Mucosa of descending colon (tissue), 3 donors: Measurements from ENCODE around the gene TM2D3. TPM values are rescaled to one million over a fixed set of nuclear protein-coding genes. Genes with fewer than 3 reads are reported as not detected.
A peak's percentile ranks its signal among the peaks of the same experiment; 100 is the strongest.
"Not testable (repeated sequence)": the region's sequence is repeated elsewhere in the genome, so short reads cannot be mapped to it uniquely, and the experiment has no call there.

Source experiments
- ATAC-seq: fragments of 200-7000 bp; cut with Tn5 transposase; one replicate; pipeline ENCODE4 v1.9.1; 2020; ENCODE audit warnings: mild to moderate bottlenecking, moderate library complexity
- DNase-seq, 3 donors: peaks; one replicate each; pipeline ENCODE4 v3.0.0-alpha.2; 2020
- H3K36me3 ChIP-seq: fragments of 200-600 bp; one replicate; pipeline ENCODE4 v1.8.0; 2021; ENCODE audit warnings: low read depth, mild to moderate bottlenecking
- H3K4me1 ChIP-seq: fragments of 200-600 bp; one replicate; pipeline ENCODE4 v1.8.0; 2021; ENCODE audit warnings: low read depth, mild to moderate bottlenecking
- H3K4me3 ChIP-seq: fragments of 200-600 bp; one replicate; pipeline ENCODE4 v1.8.0; 2021; ENCODE audit warnings: mild to moderate bottlenecking
- H3K9me3 ChIP-seq: fragments of 200-600 bp; one replicate; pipeline ENCODE4 v1.8.0; 2021; ENCODE audit warnings: mild to moderate bottlenecking
- intact Hi-C, 2 donors: fragments of 100-400 bp; cut with DNase I in 1 of 2; cut with micrococcal nuclease in 1 of 2; formaldehyde crosslinking; loops; one replicate each; pipeline versions ENCODE4 v1.11.0 to v1.11.1; 2022; cut with DNase I, micrococcal nuclease
- total RNA-seq, 3 donors: library from RNA; stranded (reverse); fragmentation: NEBNext Ultra II Directional in 2 of 3; extraction: Animal tissue kit (Norgen Biotek cat#: 25700) in 2 of 3; gene quantifications; one replicate each; pipeline versions ENCODE4 v1.2.1 to v1.2.4, GENCODE V29; 2021 to 2023
- TF ChIP-seq, protein P1 (sequence below): fragments of 200-600 bp; IDR thresholded peaks from one replicate; pipeline ENCODE4 v1.8.0; 2022; ENCODE audit warnings: antibody characterized with exemption, mild to moderate bottlenecking
- donor health status: DM: no; HTN: no; CAD: no; lungs with moderate emphysema.
- donor health status: DM: no; HTN: no; CAD: no.
- donor health status: DM: no; HTN: yes; CAD: no.

The TM2D3 gene
- total RNA-seq, 3 donors from 2014 or later = 30.9 to 54.0 (median 35.8) TPM

DNA sequence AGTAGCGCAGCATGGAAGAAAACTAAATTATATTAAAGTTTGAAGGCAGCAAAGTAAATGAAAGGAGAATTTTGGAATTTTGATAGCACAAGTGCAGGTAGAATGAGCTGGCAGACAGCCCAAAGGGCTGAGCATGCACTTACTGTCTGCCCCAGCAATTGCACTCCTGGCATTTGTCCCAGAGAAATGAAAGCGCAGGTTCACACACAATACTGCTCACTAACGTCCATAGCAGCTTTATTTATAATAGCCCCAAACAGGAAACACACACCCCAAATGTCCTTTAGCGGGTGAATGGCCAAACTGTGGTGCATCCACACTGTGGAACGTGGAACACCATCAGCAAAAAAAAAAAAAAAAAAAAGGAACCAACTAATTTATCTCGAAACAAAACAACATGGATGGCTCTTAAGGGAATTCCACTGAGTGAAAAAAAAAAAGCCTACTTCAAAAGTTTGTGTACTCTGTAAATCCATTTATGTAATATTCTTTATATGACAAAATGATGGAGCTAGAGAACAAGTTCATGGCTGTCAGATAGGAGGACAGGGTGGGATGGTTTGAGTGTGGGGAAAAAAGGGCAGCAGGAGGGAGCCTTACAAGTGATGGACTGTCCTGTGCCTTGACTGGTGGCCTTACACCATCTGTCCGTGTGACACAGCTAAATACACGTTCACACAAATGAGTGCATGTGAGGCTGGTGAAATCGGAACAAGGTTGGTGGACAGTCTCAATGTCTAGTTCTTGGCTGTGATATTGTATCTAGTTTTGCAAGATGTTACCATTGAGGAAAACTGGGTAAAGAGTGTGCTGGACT is 6.0 kb upstream of the TM2D3 start:
- peaks cover 5% of the 10 kb centered on the region for H3K4me1 ChIP-seq
- ATAC-seq (peak; percentile 96), DNase-seq (peak in 2 of 3 donors; percentile 49 to 86)
- H3K36me3 ChIP-seq = no peaks in the 10 kb centered on the region
- intact Hi-C loops = no loop called here
- H3K9me3 ChIP-seq = no peaks in the 10 kb centered on the region
- no peak overlapping the region for H3K4me3 ChIP-seq
- TF ChIP-seq, protein P1, sequence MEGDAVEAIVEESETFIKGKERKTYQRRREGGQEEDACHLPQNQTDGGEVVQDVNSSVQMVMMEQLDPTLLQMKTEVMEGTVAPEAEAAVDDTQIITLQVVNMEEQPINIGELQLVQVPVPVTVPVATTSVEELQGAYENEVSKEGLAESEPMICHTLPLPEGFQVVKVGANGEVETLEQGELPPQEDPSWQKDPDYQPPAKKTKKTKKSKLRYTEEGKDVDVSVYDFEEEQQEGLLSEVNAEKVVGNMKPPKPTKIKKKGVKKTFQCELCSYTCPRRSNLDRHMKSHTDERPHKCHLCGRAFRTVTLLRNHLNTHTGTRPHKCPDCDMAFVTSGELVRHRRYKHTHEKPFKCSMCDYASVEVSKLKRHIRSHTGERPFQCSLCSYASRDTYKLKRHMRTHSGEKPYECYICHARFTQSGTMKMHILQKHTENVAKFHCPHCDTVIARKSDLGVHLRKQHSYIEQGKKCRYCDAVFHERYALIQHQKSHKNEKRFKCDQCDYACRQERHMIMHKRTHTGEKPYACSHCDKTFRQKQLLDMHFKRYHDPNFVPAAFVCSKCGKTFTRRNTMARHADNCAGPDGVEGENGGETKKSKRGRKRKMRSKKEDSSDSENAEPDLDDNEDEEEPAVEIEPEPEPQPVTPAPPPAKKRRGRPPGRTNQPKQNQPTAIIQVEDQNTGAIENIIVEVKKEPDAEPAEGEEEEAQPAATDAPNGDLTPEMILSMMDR = no peak

DNA sequence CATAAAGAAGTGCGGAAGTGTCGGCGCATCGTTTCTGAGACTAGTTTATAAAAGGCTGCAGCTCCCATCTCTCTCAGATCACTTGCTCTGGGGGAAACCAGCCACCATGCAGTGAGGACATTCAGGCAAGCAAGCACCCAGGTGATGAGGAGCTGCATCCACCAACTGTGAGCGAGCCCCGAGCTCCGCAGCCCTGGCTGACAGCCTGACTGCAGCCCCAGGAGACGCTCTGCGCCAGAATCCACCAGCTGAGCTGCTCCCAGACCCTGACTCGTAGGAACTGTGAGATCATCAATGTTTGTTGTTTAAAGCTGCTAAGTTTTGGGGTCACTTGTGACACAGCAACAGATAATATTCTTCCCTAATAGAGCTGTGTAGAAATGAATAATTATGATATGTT is 5.0 kb upstream of the TM2D3 start:
- TF ChIP-seq, protein P1 = no peak
- Histone ChIP-seq H3K36me3 (no peaks in the 10 kb centered on the region), H3K9me3 (no peaks in the 10 kb centered on the region), H3K4me3 (no peak overlapping the region), H3K4me1 (peaks cover 5% of the 10 kb centered on the region)
- DNase-seq (no peak), ATAC-seq (no peak)
- intact Hi-C loops = no loop called here

DNA sequence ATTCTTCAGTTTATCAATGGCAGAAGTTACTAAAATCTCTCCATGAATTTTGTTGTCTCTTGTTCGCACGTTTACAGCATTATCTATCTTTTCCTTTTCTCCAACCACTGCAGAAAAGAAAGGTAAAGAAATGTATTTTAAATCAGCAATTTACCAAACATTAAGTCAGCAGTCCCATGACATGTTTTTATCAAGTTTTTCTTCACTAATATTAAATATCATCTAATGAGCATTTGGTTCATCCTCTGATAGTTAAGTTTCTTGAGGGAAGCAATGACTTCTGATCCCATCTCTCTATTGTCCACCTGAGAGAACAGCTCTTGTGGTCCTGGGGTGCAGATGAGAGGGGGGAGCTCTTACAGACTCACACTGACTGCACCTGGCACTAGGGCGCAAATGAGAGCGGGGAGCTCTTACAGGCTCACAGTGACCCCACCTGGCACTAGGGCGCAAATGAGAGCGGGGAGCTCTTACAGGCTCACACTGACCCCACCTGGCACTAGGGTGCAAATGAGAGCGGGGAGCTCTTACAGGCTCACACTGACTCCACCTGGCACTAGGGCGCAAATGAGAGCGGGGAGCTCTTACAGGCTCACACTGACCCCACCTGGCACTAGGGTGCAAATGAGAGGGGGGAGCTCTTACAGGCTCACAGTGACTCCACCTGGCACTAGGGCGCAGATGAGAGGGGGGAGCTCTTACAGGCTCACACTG is 2.6 kb upstream of the TM2D3 start:
- peaks cover 22% of the 10 kb centered on the region for H3K4me1 ChIP-seq
- H3K4me3 ChIP-seq, H3K9me3 ChIP-seq, DNase-seq, H3K36me3 ChIP-seq, intact Hi-C loops, ATAC-seq: not testable (repeated sequence)

DNA sequence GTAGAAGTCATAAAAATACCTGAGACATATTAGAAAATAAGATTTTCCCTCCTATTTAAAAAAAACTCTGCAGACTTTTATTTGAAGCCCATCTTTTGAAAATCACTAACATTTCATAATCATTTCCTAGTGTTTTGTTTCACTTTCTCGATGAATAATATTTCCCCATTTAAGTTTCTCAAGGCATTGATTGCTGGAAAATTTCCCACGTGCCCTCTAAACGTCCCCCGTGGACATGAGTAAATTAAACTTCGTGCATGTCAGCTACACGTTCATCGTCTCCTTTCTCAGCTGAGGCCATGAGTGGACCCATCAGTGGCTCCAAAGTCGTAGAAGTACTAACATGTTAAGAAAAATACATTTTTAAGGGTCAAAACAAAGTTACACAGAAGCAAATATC is 2.0 kb upstream of the TM2D3 start:
- intact Hi-C loops = no loop called here
- no peak for DNase-seq
- TF ChIP-seq, protein P1 = no peak
- ATAC-seq = no peak
- Histone ChIP-seq H3K4me3 (no peak overlapping the region), H3K9me3 (no peaks in the 10 kb centered on the region), H3K4me1 (peaks cover 27% of the 10 kb centered on the region), H3K36me3 (no peaks in the 10 kb centered on the region)

DNA sequence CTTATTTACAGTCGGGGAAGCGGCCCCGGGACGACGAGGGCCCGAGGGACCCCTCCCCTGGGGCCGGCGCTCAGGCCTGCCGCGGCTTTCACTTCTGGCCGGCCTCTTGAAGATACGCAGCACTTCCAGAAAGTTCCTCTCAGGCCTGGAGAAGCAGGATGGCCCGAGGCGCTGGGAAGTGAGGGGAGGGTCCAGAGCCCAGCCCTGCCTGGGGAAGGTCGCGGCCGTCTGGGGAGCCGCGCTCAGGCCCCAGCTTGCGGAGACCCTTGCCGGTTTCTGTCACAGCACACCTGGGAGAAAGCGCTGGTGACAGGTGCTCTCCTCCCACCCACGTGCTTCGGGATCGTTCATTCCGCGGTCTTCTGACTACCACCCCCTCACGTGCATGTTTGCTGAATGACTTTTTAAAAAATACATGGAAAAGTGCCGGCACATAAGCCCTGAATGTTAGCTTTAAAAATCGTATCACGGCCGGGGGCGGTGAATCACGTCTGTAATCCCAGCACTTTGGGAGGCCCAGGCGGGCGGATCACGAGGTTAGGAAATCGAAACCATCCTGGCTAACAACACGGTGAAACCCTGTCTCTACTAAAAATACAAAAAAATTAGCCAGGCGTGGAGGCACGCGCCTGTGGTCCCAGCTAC is 727 bp upstream of the TM2D3 start:
- H3K9me3 ChIP-seq = no peaks in the 10 kb centered on the region
- H3K4me3 ChIP-seq = peak overlapping the region; percentile 69
- TF ChIP-seq, protein P1 = no peak
- H3K4me1 ChIP-seq = peaks cover 22% of the 10 kb centered on the region
- peak in 2 of 3 donors; percentile 23 to 55 for DNase-seq
- no peaks in the 10 kb centered on the region for H3K36me3 ChIP-seq
- intact Hi-C loops = no loop called here
- peak; percentile 49 for ATAC-seq
